ENCODE measurements around the gene CAPN2. TPM values are rescaled to one million over a fixed set of nuclear protein-coding genes. Genes with fewer than 3 reads are reported as not detected.
A peak's percentile ranks its signal among the peaks of the same experiment; 100 is the strongest.

Gene CAPN2
- total RNA-seq, 1 donor from 2014 or later, result 184 TPM

GRCh38 chr1:223748773-223749733 is 36.7 kb downstream of the CAPN2 start:
- H3K4me1 Mint-ChIP-seq (ENCODE audit: unreplicated experiment), result peaks cover 17% of the 10 kb centered on the region

DNA sequence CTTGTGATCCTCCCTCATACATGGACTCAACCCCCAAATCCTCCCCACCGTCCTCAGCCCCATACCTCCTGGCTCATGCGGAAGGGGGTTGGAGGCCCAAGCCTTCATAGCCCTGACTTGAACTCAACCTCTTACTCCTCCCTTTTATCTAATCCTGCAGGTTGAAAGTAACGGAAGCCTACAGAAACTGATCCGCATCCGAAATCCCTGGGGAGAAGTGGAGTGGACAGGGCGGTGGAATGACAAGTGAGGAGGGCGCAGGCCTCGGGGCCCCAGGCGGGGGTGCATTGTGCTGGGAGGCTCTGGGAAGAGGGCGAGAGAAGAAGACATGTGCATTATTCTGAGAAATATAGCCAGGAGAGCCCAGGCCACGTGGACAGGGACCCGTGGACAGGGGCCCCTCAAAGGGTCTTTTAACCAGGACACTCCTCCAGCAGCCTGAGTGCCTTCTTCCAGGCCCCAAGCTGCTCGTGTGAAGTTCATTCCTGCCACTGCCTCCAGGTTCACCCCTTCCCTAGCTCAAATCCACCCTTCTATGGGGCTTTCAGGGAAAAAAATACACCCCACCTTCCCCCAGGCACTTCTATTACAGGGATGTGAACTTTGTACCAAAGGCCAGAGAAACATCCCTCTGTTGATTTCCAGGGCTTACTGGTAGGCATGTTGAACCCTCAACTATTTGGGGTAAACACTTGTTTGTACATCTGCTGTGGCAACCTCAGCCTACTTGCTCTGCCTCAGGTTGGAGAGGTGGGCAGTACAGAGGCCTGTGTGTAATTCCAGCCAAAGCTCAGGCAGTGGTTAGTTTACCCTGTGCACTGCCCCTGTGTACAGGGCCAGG is 38.6 kb downstream of the CAPN2 start:
- Mint-ChIP-seq H3K4me3 (ENCODE audit: unreplicated experiment) (peak overlapping the region; percentile 85), H3K27me3 (ENCODE audit: unreplicated experiment) (peaks cover 18% of the 10 kb centered on the region), H3K4me1 (ENCODE audit: unreplicated experiment) (peaks cover 12% of the 10 kb centered on the region), H3K9me3 (ENCODE audit: unreplicated experiment) (no peaks in the 10 kb centered on the region), H3K36me3 (ENCODE audit: low read depth, unreplicated experiment) (peaks cover 71% of the 10 kb centered on the region), H3K27ac (ENCODE audit: unreplicated experiment) (no peak overlapping the region)
- TF ChIP-seq, protein P1, sequence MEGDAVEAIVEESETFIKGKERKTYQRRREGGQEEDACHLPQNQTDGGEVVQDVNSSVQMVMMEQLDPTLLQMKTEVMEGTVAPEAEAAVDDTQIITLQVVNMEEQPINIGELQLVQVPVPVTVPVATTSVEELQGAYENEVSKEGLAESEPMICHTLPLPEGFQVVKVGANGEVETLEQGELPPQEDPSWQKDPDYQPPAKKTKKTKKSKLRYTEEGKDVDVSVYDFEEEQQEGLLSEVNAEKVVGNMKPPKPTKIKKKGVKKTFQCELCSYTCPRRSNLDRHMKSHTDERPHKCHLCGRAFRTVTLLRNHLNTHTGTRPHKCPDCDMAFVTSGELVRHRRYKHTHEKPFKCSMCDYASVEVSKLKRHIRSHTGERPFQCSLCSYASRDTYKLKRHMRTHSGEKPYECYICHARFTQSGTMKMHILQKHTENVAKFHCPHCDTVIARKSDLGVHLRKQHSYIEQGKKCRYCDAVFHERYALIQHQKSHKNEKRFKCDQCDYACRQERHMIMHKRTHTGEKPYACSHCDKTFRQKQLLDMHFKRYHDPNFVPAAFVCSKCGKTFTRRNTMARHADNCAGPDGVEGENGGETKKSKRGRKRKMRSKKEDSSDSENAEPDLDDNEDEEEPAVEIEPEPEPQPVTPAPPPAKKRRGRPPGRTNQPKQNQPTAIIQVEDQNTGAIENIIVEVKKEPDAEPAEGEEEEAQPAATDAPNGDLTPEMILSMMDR (IDR thresholded peaks at IDR 0.05; ENCODE audit: unreplicated experiment), result no peak
- DNase-seq (ENCODE audit: low spot score), result no peak

More at GRCh38 chr1:223748773-223749733, 36.7 kb downstream of the CAPN2 start:
- peak overlapping the region; percentile 79 for H3K4me3 Mint-ChIP-seq (ENCODE audit: unreplicated experiment)
- peaks cover 18% of the 10 kb centered on the region for H3K27me3 Mint-ChIP-seq (ENCODE audit: unreplicated experiment)
- H3K27ac Mint-ChIP-seq (ENCODE audit: unreplicated experiment), result no peak overlapping the region
- TF ChIP-seq, protein P1 (IDR thresholded peaks at IDR 0.05; ENCODE audit: unreplicated experiment), result peak; percentile 87
- no peaks in the 10 kb centered on the region for H3K9me3 Mint-ChIP-seq (ENCODE audit: unreplicated experiment)
- H3K36me3 Mint-ChIP-seq (ENCODE audit: low read depth, unreplicated experiment), result peaks cover 68% of the 10 kb centered on the region
- peak; percentile 72 for DNase-seq (ENCODE audit: low spot score)

- H3K27me3 Mint-ChIP-seq (ENCODE audit: unreplicated experiment), result peaks cover 18% of the 10 kb centered on the region
These were observed 39.4 kb downstream of the CAPN2 start for GRCh38 chr1:223751696-223752095.

GRCh38 chr1:223752721-223753515 is 40.6 kb downstream of the CAPN2 start:
- H3K27me3 Mint-ChIP-seq (ENCODE audit: unreplicated experiment), result peaks cover 9% of the 10 kb centered on the region
- peaks cover 12% of the 10 kb centered on the region for H3K4me1 Mint-ChIP-seq (ENCODE audit: unreplicated experiment)
- H3K4me3 Mint-ChIP-seq (ENCODE audit: unreplicated experiment), result peak overlapping the region; percentile 68
- H3K27ac Mint-ChIP-seq (ENCODE audit: unreplicated experiment), result no peak overlapping the region
- no peaks in the 10 kb centered on the region for H3K9me3 Mint-ChIP-seq (ENCODE audit: unreplicated experiment)
- peaks cover 59% of the 10 kb centered on the region for H3K36me3 Mint-ChIP-seq (ENCODE audit: low read depth, unreplicated experiment)
- no peak for DNase-seq (ENCODE audit: low spot score)
- TF ChIP-seq, protein P1 (IDR thresholded peaks at IDR 0.05; ENCODE audit: unreplicated experiment), result no peak

More at GRCh38 chr1:223751696-223752095, 39.4 kb downstream of the CAPN2 start:
- Mint-ChIP-seq H3K4me3 (ENCODE audit: unreplicated experiment) (peak overlapping the region; percentile 12), H3K4me1 (ENCODE audit: unreplicated experiment) (peaks cover 12% of the 10 kb centered on the region), H3K9me3 (ENCODE audit: unreplicated experiment) (no peaks in the 10 kb centered on the region), H3K27ac (ENCODE audit: unreplicated experiment) (no peak overlapping the region), H3K36me3 (ENCODE audit: low read depth, unreplicated experiment) (peaks cover 64% of the 10 kb centered on the region)
- DNase-seq (ENCODE audit: low spot score), result no peak
- TF ChIP-seq, protein P1 (IDR thresholded peaks at IDR 0.05; ENCODE audit: unreplicated experiment), result no peak
